WTC11 (cell line): ENCODE results near the gene CTDSPL. TPM values are rescaled to one million over a fixed set of nuclear protein-coding genes. Genes with fewer than 3 reads are reported as not detected.

Experiments
- ATAC-seq: fragments of 200-7000 bp; cut with Tn5 transposase; 2 replicates; pipeline ENCODE4 v1.10.0; 2021; ENCODE audit warnings: mild to moderate bottlenecking, moderate library complexity
- CTCF ChIA-PET: fragments of 300-600 bp; sonication (Branson Sonifier 250); formaldehyde crosslinking; loops from one replicate; lab custom pipeline; 2021; ENCODE audit warnings: antibody characterized with exemption; lab: Charles Lee
- POLR2A ChIA-PET: fragments of 350-600 bp; sonication (Branson Sonifier 250); formaldehyde crosslinking; loops from one replicate; lab custom pipeline; 2021; ENCODE audit warnings: antibody characterized with exemption; lab: Charles Lee
- DNase-seq: peaks from one replicate; pipeline ENCODE4 v3.0.0; 2021; ENCODE audit warnings: low spot score
- H3K27ac Mint-ChIP-seq: 2 replicates; pipeline ENCODE4 v1.8.0; 2021; ENCODE audit warnings: mixed read lengths
- H3K27me3 Mint-ChIP-seq: 2 replicates; pipeline ENCODE4 v1.8.0; 2021; ENCODE audit warnings: low read depth, mild to moderate bottlenecking, moderate library complexity, mixed read lengths
- H3K36me3 Mint-ChIP-seq: 2 replicates; pipeline ENCODE4 v1.8.0; 2021; ENCODE audit warnings: mixed read lengths
- H3K4me1 Mint-ChIP-seq: 2 replicates; pipeline ENCODE4 v1.8.0; 2022; ENCODE audit warnings: mixed read lengths
- H3K4me3 Mint-ChIP-seq: 2 replicates; pipeline ENCODE4 v1.8.0; 2021; ENCODE audit warnings: mild to moderate bottlenecking, moderate library complexity, mixed read lengths
- H3K9me3 Mint-ChIP-seq: 2 replicates; pipeline ENCODE4 v1.8.0; 2021; ENCODE audit warnings: mixed read lengths
- ATF3 ChIP-seq: sonication (generic); formaldehyde crosslinking; conservative IDR thresholded peaks from 2 replicates; pipeline ENCODE4 v1.8.1; 2022; ENCODE audit warnings: mild to moderate bottlenecking, missing genetic modification reagents
- CREB1 ChIP-seq: sonication (generic); formaldehyde crosslinking; IDR thresholded peaks from 2 replicates; pipeline ENCODE4 v1.8.0; 2023; ENCODE audit warnings: mild to moderate bottlenecking, missing genetic modification reagents
- ELF4 ChIP-seq: sonication (generic); formaldehyde crosslinking; IDR thresholded peaks from 2 replicates; pipeline ENCODE4 v1.8.1; 2022; ENCODE audit warnings: low read depth, mild to moderate bottlenecking, moderate library complexity, missing genetic modification reagents
- JUN ChIP-seq: sonication (generic); formaldehyde crosslinking; IDR thresholded peaks from 2 replicates; pipeline ENCODE4 v1.8.0; 2023; ENCODE audit warnings: mild to moderate bottlenecking, missing genetic modification reagents
- MLX ChIP-seq: sonication (generic); formaldehyde crosslinking; IDR thresholded peaks from 2 replicates; pipeline ENCODE4 v1.8.1; 2023; ENCODE audit warnings: mild to moderate bottlenecking, missing genetic modification reagents, moderate library complexity
- NFYB ChIP-seq: sonication (generic); formaldehyde crosslinking; conservative IDR thresholded peaks from 2 replicates; pipeline ENCODE4 v1.8.0; 2022; ENCODE audit warnings: low read depth, missing genetic modification reagents
- NR2C2 ChIP-seq: sonication (generic); formaldehyde crosslinking; IDR thresholded peaks from 2 replicates; pipeline ENCODE4 v1.8.0; 2022; ENCODE audit warnings: mild to moderate bottlenecking, missing genetic modification reagents
- OVOL2 ChIP-seq: fragments of 250-450 bp; sonication (Bioruptor Pico); IDR thresholded peaks from 2 replicates; pipeline ENCODE4 v1.9.0; 2021; ENCODE audit warnings: mild to moderate bottlenecking, borderline replicate concordance
- RELA ChIP-seq: sonication (generic); formaldehyde crosslinking; IDR thresholded peaks from 2 replicates; pipeline ENCODE4 v1.8.1; 2022; ENCODE audit warnings: missing genetic modification reagents, mild to moderate bottlenecking, borderline replicate concordance
- SMAD3 ChIP-seq: sonication (generic); formaldehyde crosslinking; IDR thresholded peaks from 2 replicates; pipeline ENCODE4 v1.8.0; 2022; ENCODE audit warnings: missing genetic modification reagents, mild to moderate bottlenecking, borderline replicate concordance
- SOX15 ChIP-seq: fragments of 250-450 bp; sonication (Bioruptor Pico); IDR thresholded peaks from 2 replicates; pipeline ENCODE4 v1.9.0; 2021; ENCODE audit warnings: mild to moderate bottlenecking
- TP53 ChIP-seq: sonication (generic); formaldehyde crosslinking; IDR thresholded peaks from 2 replicates; pipeline ENCODE4 v1.8.1; 2023; ENCODE audit warnings: mild to moderate bottlenecking, missing genetic modification reagents
- ZNF423 ChIP-seq: fragments of 250-450 bp; sonication (Bioruptor Pico); IDR thresholded peaks from 2 replicates; pipeline ENCODE4 v2.1.2; 2022; ENCODE audit warnings: mild to moderate bottlenecking, moderate library complexity
- total RNA-seq: library from RNA; stranded (reverse); gene quantifications from 3 replicates; pipeline ENCODE4 v1.2.3, GENCODE V29; 2021
- TF ChIP-seq, protein P1 (sequence below): sonication (generic); formaldehyde crosslinking; IDR thresholded peaks from 2 replicates; pipeline ENCODE4 v1.8.0; 2022; ENCODE audit warnings: mild to moderate bottlenecking, missing genetic modification reagents
- TF ChIP-seq, protein P2 (sequence below): fragments of 250-450 bp; sonication (Bioruptor Pico); conservative IDR thresholded peaks from 2 replicates; pipeline ENCODE4 v1.9.0; 2021; ENCODE audit warnings: mild to moderate bottlenecking
- TF ChIP-seq, protein P3 (sequence below): fragments of 250-450 bp; sonication (Bioruptor Pico); IDR thresholded peaks from 2 replicates; pipeline ENCODE4 v1.9.0; 2021; ENCODE audit warnings: moderate library complexity, mild to moderate bottlenecking, inconsistent platforms, borderline replicate concordance
- TF ChIP-seq, protein P4 (sequence below): fragments of 250-450 bp; sonication (Bioruptor Pico); IDR thresholded peaks from 2 replicates; pipeline ENCODE4 v1.9.0; 2021; ENCODE audit warnings: mild to moderate bottlenecking, borderline replicate concordance

CTDSPL gene
- total RNA-seq, 1 experiment from 2014 or later, result 41.2 TPM

DNA sequence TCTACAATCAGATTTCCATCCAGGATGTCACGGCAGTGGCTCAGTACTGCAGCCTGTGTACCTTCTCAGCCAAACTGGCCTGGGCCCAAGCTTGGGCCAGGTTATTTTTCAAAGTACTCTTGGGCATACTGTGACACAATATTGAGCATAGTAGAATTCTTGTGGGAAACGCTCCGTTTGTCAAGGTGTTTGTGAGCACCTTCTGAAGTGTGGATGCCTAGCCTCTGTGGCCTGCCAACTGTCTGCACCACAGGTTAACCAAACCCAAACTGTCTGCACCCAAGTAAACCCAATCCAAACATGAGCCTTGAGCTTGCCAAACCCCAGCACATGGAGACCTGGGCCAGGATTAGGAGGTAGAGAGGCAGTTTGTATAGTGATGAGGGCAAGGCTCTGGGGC, 25.4 kb downstream of the CTDSPL start:
- Mint-ChIP-seq H3K9me3 (no peaks in the 10 kb centered on the region), H3K4me1 (peaks cover 25% of the 10 kb centered on the region), H3K4me3 (no peak overlapping the region), H3K27me3 (no peaks in the 10 kb centered on the region), H3K36me3 (no peaks in the 10 kb centered on the region), H3K27ac (no peak overlapping the region)
- ATAC-seq, result no peak
- TF ChIP-seq, protein P1, sequence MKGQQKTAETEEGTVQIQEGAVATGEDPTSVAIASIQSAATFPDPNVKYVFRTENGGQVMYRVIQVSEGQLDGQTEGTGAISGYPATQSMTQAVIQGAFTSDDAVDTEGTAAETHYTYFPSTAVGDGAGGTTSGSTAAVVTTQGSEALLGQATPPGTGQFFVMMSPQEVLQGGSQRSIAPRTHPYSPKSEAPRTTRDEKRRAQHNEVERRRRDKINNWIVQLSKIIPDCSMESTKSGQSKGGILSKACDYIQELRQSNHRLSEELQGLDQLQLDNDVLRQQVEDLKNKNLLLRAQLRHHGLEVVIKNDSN (CRISPR knock-in tag), result no peak
- TF ChIP-seq ZNF423 (CRISPR knock-in tag) (no peak), CREB1 (no peak), MLX (CRISPR knock-in tag) (no peak), ATF3 (no peak), JUN (CRISPR knock-in tag) (no peak), NFYB (CRISPR knock-in tag) (no peak)
- TF ChIP-seq, protein P2, sequence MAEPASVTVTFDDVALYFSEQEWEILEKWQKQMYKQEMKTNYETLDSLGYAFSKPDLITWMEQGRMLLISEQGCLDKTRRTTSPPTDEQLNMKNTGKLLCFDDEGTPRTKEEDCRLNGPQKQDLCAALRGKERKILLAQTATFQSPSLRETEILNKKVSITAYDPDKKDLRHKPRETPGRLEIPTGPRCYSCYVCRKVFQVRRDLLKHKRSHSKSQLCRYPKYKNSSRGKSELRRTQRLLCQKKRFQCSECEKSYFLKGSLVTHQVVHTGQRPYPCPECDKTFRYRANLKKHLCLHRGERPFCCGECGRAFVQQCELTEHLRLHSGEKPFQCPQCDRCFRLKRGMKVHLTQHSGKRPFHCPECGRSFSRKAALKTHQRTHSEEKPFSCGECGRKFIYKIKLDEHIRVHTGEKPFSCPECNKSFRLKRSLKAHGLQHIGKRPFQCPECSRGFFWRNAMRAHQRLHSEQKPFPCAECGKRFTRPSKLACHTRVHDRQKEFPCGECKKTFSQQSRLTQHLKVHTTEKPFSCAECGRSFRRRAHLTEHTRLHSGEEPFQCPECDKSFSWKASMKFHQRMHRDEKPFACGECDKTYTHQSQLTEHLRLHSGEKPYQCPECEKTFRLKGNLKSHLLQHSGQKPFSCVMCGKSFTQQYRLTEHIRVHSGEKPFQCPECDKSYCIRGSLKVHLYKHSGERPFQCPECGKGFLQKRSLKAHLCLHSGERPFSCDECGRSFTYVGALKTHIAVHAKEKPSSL (CRISPR knock-in tag), result no peak
- TF ChIP-seq, protein P3, sequence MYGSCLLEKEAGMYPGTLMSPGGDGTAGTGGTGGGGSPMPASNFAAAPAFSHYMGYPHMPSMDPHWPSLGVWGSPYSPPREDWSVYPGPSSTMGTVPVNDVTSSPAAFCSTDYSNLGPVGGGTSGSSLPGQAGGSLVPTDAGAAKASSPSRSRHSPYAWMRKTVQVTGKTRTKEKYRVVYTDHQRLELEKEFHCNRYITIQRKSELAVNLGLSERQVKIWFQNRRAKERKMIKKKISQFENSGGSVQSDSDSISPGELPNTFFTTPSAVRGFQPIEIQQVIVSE (CRISPR knock-in tag), result no peak
- CTCF ChIA-PET, result interaction anchor here (1.2 kb wide), 1 partner anchor 87 kb away, joined by 5 read pairs; no protein-coding TSS in a partner anchor
- DNase-seq, result no peak
- POLR2A ChIA-PET, result no interaction called here

- no peaks in the 10 kb centered on the region for H3K27me3 Mint-ChIP-seq
- H3K36me3 Mint-ChIP-seq, result no peaks in the 10 kb centered on the region
- DNase-seq, result no peak
- no peak overlapping the region for H3K4me3 Mint-ChIP-seq
- H3K9me3 Mint-ChIP-seq, result no peaks in the 10 kb centered on the region
- POLR2A ChIA-PET, result no interaction called here
- H3K27ac Mint-ChIP-seq, result no peak overlapping the region
- H3K4me1 Mint-ChIP-seq, result peaks cover 28% of the 10 kb centered on the region
- TF ChIP-seq SOX15 (CRISPR knock-in tag) (no peak), TP53 (CRISPR knock-in tag) (no peak), OVOL2 (CRISPR knock-in tag) (no peak), ELF4 (no peak), SMAD3 (CRISPR knock-in tag) (no peak), RELA (no peak), NR2C2 (CRISPR knock-in tag) (no peak), CREB1 (no peak)
- TF ChIP-seq, protein P4, sequence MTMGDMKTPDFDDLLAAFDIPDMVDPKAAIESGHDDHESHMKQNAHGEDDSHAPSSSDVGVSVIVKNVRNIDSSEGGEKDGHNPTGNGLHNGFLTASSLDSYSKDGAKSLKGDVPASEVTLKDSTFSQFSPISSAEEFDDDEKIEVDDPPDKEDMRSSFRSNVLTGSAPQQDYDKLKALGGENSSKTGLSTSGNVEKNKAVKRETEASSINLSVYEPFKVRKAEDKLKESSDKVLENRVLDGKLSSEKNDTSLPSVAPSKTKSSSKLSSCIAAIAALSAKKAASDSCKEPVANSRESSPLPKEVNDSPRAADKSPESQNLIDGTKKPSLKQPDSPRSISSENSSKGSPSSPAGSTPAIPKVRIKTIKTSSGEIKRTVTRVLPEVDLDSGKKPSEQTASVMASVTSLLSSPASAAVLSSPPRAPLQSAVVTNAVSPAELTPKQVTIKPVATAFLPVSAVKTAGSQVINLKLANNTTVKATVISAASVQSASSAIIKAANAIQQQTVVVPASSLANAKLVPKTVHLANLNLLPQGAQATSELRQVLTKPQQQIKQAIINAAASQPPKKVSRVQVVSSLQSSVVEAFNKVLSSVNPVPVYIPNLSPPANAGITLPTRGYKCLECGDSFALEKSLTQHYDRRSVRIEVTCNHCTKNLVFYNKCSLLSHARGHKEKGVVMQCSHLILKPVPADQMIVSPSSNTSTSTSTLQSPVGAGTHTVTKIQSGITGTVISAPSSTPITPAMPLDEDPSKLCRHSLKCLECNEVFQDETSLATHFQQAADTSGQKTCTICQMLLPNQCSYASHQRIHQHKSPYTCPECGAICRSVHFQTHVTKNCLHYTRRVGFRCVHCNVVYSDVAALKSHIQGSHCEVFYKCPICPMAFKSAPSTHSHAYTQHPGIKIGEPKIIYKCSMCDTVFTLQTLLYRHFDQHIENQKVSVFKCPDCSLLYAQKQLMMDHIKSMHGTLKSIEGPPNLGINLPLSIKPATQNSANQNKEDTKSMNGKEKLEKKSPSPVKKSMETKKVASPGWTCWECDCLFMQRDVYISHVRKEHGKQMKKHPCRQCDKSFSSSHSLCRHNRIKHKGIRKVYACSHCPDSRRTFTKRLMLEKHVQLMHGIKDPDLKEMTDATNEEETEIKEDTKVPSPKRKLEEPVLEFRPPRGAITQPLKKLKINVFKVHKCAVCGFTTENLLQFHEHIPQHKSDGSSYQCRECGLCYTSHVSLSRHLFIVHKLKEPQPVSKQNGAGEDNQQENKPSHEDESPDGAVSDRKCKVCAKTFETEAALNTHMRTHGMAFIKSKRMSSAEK, result no peak
- TF ChIP-seq, all 79 proteins: peak for 0
- CTCF ChIA-PET, result interaction anchor here (0.8 to 1.5 kb wide), 2 partner anchors 69 to 109 kb away, joined by 3 read pairs; no protein-coding TSS in a partner anchor
- no peak for ATAC-seq
These were observed 26.1 kb downstream of the CTDSPL start for GRCh38 chr3:37887824-37888223.
